ENCODE results near the gene SUV39H1. TPM values are rescaled to one million over a fixed set of nuclear protein-coding genes. Genes with fewer than 3 reads are reported as not detected.

The SUV39H1 gene
- 15.7 TPM for polyA plus RNA-seq (2012; ENCODE audit: insufficient read length, low read depth)

- TF ChIP-seq POLR2AphosphoS5 (IDR thresholded peaks at IDR 0.05; ENCODE audit: low read depth, low read length) (peak; percentile 39; the same call in 1 of the 2 replicates), FOXP2 (optimal IDR thresholded peaks at IDR 0.05; ENCODE audit: borderline replicate concordance, extremely low read depth, extremely low read length, insufficient read depth) (no peak), REST (IDR thresholded peaks at IDR 0.05; ENCODE audit: insufficient read depth in 1 of 2, low read depth in 2 of 2, low read length in 2 of 2) (peak in 1 of 2 experiments; percentile 23; a peak in 1 of 4 replicates), TAF1 (IDR thresholded peaks at IDR 0.05; ENCODE audit: borderline replicate concordance, insufficient read depth, low read length) (peak; percentile 78; the same call in 1 of the 2 replicates), SIN3A (IDR thresholded peaks at IDR 0.05; ENCODE audit: borderline replicate concordance, insufficient read depth, low read length) (peak; percentile 68; the same call in 1 of the 2 replicates)
These were observed at the start of gene SUV39H1 for GRCh38 chrX:48696301-48696908. TSS of gene SUV39H1 (plus strand) at chrX:48696734. CDS start at chrX:48696785, 51 bp downstream.

- TF ChIP-seq FOXP2 (optimal IDR thresholded peaks at IDR 0.05; ENCODE audit: borderline replicate concordance, extremely low read depth, extremely low read length, insufficient read depth) (no peak), TAF1 (IDR thresholded peaks at IDR 0.05; ENCODE audit: borderline replicate concordance, insufficient read depth, low read length) (no peak), POLR2AphosphoS5 (IDR thresholded peaks at IDR 0.05; ENCODE audit: low read depth, low read length) (no peak), SIN3A (IDR thresholded peaks at IDR 0.05; ENCODE audit: borderline replicate concordance, insufficient read depth, low read length) (no peak), REST (IDR thresholded peaks at IDR 0.05; ENCODE audit: insufficient read depth in 1 of 2, low read depth in 2 of 2, low read length in 2 of 2) (no peak)
These were observed 48.2 kb upstream of the SUV39H1 start for GRCh38 chrX:48648336-48648751.

GRCh38 chrX:48649102-48649501, 47.4 kb upstream of the SUV39H1 start:
- TF ChIP-seq REST (IDR thresholded peaks at IDR 0.05; ENCODE audit: insufficient read depth in 1 of 2, low read depth in 2 of 2, low read length in 2 of 2): no peak

- TF ChIP-seq REST (IDR thresholded peaks at IDR 0.05; ENCODE audit: insufficient read depth in 1 of 2, low read depth in 2 of 2, low read length in 2 of 2) (no peak), FOXP2 (optimal IDR thresholded peaks at IDR 0.05; ENCODE audit: borderline replicate concordance, extremely low read depth, extremely low read length, insufficient read depth) (no peak), TAF1 (IDR thresholded peaks at IDR 0.05; ENCODE audit: borderline replicate concordance, insufficient read depth, low read length) (no peak), SIN3A (IDR thresholded peaks at IDR 0.05; ENCODE audit: borderline replicate concordance, insufficient read depth, low read length) (no peak), POLR2AphosphoS5 (IDR thresholded peaks at IDR 0.05; ENCODE audit: low read depth, low read length) (no peak)
These were observed 33.3 kb upstream of the SUV39H1 start for GRCh38 chrX:48663241-48663640.

GRCh38 chrX:48664156-48664555, 32.4 kb upstream of the SUV39H1 start:
- TF ChIP-seq TAF1 (IDR thresholded peaks at IDR 0.05; ENCODE audit: borderline replicate concordance, insufficient read depth, low read length): no peak
- no peak for TF ChIP-seq FOXP2 (optimal IDR thresholded peaks at IDR 0.05; ENCODE audit: borderline replicate concordance, extremely low read depth, extremely low read length, insufficient read depth)
- no peak for TF ChIP-seq SIN3A (IDR thresholded peaks at IDR 0.05; ENCODE audit: borderline replicate concordance, insufficient read depth, low read length)
- no peak for TF ChIP-seq POLR2AphosphoS5 (IDR thresholded peaks at IDR 0.05; ENCODE audit: low read depth, low read length)
- no peak for TF ChIP-seq REST (IDR thresholded peaks at IDR 0.05; ENCODE audit: insufficient read depth in 1 of 2, low read depth in 2 of 2, low read length in 2 of 2)

Measured in PFSK-1 (cell line).